HG02678 (cell line): Measurements from ENCODE around the gene ZNF544.
"Not testable (repeated sequence)": the region's sequence is repeated elsewhere in the genome, so short reads cannot be mapped to it uniquely, and the experiment has no call there.

Experiments
- ATAC-seq: cut with Tn5 transposase; IDR thresholded peaks from one replicate; pipeline ENCODE4 v1.9.1; 2021; ENCODE audit warnings: mild to moderate bottlenecking, moderate library complexity; ENCODE audit not compliant: unreplicated experiment

ZNF544 gene

GRCh38 chr19:58252102-58252685 is 23.5 kb downstream of the ZNF544 start:
- ATAC-seq, result no peak

GRCh38 chr19:58258259-58258658 is 29.5 kb downstream of the ZNF544 start:
- not testable (repeated sequence) for ATAC-seq

GRCh38 chr19:58261600-58261967 is 32.9 kb downstream of the ZNF544 start:
- no peak for ATAC-seq

- no peak for ATAC-seq
These were observed 33.5 kb downstream of the ZNF544 start for GRCh38 chr19:58261968-58262921.

- ATAC-seq, result no peak
These were observed 34.2 kb downstream of the ZNF544 start for GRCh38 chr19:58262922-58263296.

GRCh38 chr19:58265100-58265499 is 36.4 kb downstream of the ZNF544 start:
- no peak for ATAC-seq

GRCh38 chr19:58268344-58268743 is 39.6 kb downstream of the ZNF544 start:
- ATAC-seq, result no peak

GRCh38 chr19:58274771-58275201 is 46.1 kb downstream of the ZNF544 start:
- no peak for ATAC-seq

GRCh38 chr19:58275564-58275963 is 46.9 kb downstream of the ZNF544 start:
- no peak for ATAC-seq

- ATAC-seq, result no peak
These were observed 48.5 kb downstream of the ZNF544 start for GRCh38 chr19:58277197-58277596.

GRCh38 chr19:58277748-58278540 is 49.2 kb downstream of the ZNF544 start:
- no peak for ATAC-seq

GRCh38 chr19:58278541-58279041 is 49.9 kb downstream of the ZNF544 start, which contains the start of gene ZNF8:
ZNF8 (plus strand) TSS chr19:58278955; CDS start chr19:58279082, 127 bp downstream.
- peak; percentile 97 for ATAC-seq

GRCh38 chr19:58279042-58279924 is 50.6 kb downstream of the ZNF544 start:
- ATAC-seq, result peak; percentile 26

- no peak for ATAC-seq
These were observed 51.2 kb downstream of the ZNF544 start for GRCh38 chr19:58279925-58280316.

- ATAC-seq, result no peak
These were observed 55.5 kb downstream of the ZNF544 start for GRCh38 chr19:58284199-58284598.

GRCh38 chr19:58291943-58292342 is 63.2 kb downstream of the ZNF544 start:
- no peak for ATAC-seq

GRCh38 chr19:58294743-58295374 is 66.1 kb downstream of the ZNF544 start:
- no peak for ATAC-seq

GRCh38 chr19:58296104-58296503 is 67.4 kb downstream of the ZNF544 start:
- ATAC-seq, result no peak

- ATAC-seq, result no peak
These were observed 71.9 kb downstream of the ZNF544 start for GRCh38 chr19:58300620-58301019.

GRCh38 chr19:58304255-58304654 is 75.5 kb downstream of the ZNF544 start:
- ATAC-seq, result no peak
